Activated CD8-positive, alpha-beta memory T cell treated with anti-CD3 and anti-CD28 coated beads, Interleukin-2, amount 50 U/mL, for 48 hours (primary cell): ENCODE measurements around the gene DLG1.

ENCODE experiments used
- DNase-seq: peaks from one replicate; pipeline ENCODE4 v3.0.0-alpha.2; 2020

The DLG1 gene

DNA sequence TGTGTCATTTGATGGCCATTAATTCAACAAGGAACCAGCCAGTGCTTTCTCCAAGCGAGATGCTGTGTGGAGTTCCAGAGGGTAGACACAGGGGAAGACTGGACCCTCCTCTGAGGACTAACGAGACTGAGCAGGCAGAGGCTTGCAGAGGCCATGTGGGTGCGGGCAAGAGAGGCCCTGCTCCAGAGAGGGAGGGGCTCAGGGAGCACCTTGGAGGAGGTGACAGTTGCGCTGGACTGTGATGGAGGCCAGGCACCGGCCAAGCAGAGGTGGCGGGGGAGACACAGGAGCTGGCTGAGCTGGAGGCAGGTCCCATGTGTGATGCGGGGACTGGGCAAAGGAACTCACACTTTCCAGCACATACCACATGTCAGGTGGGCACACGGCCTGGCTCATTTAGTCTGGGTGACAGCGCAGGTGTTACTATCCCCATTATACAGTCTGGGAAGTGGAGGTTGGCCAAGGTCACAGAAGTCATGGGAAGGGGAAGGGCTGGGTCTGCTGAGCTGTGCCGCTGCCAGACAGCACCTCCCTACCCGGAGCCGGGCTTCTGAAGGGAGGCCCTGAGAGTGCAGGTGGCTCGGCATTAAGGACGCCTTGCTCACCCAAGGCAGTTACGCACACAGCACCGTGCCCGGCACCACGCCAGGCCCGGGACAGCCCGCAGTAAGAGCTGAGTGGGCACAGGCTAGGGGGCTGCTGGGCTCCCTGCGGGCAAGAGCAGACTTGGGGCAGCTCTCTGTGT lies 272.5 kb downstream of the DLG1 start:
- no peak for DNase-seq

DNA sequence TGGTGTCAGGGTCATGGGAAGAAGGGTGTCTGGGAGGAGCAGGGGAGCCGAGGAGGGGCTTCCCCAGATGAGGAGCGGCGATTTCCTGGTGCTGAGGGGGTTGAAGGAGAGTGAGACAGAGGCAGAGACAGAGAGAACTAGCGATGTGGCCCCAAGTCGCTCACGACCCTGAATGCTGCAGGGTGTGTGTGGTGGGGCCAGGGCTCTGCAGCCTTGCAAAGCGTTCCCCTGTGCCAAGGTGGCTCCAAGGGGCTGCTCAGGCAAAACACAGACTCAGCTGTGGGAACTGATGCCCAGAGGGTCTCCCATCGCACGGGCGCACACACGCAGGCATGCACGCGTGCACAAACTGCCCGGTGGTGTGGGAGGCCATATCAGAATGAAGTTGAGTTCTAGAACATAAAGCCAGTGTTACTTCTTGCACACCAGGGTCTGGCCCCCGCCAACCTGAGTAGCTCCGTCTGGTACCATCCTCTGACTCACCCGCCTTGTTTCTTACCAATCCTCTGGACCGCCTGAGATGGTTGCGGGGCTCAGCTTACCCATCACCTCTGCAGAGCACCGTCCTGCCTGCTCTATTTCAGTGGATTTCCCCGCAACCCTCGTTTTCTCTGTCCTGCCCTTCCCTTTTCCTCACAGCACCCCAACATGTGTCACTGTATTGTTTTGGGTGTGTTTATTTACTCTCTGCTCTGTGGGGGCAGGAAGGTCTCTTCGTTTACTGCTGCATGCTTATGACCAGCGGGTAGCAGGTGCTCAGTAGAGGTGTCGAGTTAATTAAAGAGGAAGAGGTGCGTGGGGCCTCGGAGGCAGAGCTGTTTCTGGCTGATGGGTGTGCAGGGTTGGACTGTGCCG lies 273.3 kb downstream of the DLG1 start:
- no peak for DNase-seq

DNA sequence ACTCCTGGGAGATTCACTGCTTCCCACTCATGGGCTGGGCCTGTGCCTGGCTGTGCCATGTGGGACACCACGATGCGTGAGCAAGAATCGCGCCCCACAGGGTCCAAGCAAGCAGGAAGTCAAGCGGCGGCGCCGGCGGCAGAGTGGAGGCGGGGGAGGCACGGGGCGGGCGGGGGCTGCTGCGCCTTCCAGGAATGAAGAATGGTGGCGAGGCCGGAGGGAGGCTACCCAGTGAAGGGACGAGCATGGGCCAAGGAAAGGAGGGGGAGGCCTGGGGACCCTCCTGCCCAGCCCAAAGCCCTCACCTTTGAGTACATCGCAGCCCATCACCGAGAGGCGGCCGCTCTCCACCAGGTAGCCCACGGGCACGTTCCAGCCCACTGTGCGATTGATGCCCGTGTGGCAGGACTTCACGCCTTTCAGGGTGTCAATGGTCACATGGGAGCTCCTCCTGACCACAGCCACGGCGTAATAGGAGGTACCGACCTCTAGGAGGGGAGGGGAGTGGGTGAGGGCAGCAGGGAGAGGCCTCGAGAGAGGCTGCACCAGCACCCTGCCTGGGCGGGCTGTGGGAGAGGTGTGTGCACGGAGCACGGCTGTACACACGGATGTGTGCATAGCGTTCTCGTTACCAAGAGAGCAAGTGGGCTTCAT lies 274.3 kb downstream of the DLG1 start:
- DNase-seq: no peak

DNA sequence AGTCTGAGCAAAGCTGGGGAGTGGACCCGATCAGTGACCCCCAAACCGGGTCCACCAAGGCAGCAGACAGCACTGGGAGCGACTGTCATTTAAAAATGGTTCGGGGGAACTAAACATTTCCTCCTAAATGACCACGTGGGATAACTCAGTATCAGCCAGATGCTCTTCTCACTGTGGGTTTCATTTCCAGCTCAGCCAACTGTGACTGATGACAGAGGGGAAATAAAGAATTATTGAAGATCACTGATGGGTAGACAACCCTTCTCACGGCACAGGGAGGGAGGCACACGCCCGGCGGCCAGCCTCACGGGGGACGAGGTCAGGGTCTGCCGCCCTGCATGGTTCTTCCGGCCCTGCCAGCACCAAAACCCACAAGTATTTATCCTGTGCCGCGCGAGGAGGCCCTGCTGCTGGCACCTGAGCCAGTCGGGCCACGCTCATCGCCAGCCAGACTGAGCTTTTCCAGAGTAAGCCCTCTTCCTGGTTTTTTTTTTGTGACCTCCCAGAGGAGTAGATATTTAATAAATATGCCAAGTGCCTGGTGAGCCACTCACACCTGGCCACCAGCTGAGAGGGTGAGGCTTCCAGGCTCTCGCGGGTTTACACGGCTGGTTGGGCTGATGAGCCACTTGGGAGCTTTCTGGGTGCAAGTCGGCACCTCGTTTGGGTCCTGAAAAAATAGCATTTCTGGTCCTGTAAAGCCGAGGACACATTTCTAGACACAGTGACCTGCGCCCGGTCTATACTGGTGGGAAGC lies 275.0 kb downstream of the DLG1 start:
- no peak for DNase-seq

DNA sequence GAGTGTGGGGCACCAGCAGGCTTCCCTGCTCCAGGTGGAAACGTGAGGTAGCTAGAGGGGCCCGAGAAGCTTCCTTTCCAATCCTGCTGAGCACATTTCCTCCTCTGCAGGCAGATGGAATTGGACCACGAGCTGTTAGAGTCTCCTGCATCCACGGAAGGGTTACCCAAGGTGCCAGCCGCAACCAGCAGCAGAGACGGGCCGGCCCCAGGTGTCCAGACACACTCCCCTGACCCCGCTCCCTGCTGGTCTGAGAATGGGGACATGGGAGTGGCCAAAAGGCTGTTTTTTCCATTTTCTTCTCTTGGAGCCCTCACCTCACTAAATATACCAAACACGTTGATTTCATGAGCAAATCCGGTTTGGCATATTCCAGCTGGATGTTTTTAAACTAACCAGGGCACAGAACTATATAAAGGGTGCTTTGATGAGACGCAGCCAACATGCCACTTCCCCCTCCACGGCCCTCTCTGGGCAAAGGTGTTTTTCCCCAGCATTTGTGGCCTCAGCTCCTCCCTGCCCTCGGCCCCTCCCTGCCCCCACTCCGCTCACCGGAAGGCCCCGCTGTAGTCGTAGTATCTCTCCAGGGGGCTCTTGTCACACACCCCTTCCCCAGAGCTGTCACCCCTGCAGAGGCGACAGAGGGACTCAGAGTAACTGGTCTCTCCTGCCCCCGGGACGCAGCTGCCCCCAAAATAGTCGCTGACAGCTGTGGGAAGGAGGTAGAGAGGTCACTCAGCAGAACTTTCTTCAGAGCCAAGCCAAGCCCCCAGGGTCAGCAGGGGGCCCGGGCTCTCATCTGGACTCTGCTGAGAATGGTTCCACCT lies 275.8 kb downstream of the DLG1 start:
- no peak for DNase-seq

DNA sequence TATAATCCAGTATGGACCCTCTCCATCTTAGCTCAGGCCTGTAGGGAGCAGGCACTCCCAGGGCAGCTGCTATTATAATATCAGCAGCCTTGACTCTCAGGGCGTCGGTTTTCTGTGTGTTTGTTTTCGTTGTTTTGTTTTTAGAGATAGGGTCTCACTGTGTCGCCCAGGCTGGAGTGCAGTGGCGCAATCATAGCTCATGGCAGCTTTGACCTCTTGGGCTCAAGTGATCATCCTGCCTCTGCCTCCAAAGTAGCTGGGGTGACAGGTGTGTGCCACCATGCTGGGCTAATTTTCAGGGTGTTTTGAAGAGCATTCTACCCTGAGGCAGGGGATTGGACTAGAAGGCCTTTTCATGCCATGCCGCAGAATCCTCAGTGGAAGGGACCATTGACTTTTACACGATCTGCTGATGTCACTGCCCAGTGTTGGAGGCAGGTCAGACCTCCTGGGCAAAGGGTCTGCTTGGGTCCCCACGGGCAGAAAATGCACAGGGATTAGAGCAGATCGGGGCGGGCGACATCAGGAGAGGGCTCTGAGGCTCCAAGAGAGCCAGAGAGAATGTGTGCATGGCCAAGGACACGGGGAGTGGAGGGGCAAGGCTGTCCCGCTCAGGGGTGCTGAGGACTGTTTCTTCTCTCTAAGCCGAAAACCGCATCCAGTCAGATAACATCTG lies 276.5 kb downstream of the DLG1 start:
- DNase-seq: no peak

DNA sequence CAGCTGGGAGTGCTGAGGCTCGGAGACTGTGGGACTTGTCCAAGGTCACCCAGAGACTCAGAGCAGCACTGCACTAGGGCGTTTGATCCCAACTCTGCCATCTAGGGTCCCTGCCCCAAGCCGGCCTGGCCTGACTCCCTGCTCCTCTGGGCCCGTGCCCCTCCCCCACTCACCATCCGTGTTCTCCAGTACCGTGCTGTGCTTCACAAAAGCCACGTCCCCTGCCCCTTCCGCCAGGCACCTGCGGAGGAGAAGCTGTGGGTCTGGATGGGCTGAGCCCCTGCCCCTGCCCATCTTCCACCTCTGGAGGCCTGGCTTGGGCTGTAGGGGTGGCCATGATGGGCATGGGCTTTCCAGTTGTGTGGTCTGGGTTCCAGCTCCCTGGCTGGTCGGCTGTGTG lies 277.2 kb downstream of the DLG1 start:
- no peak for DNase-seq

DNA sequence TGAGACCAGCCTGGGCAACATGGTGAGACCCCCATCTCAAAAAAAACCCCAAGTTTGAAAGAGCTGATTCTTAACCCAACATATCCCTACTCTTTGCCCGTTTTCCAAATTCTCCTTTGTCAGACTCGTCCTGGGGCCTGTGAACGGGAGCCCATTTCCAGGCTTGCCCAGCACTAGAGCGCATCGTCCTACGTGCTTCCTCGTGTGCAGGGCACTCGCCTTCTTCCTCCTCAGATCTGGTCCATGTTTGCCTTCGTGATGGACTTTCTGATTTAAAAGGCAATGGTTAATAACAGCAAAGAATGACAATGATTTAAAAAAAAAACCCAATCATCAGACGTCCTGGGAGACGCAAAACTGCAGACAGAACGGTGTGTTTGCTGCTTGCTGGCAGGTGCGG lies 278.9 kb downstream of the DLG1 start:
- no peak for DNase-seq

DNA sequence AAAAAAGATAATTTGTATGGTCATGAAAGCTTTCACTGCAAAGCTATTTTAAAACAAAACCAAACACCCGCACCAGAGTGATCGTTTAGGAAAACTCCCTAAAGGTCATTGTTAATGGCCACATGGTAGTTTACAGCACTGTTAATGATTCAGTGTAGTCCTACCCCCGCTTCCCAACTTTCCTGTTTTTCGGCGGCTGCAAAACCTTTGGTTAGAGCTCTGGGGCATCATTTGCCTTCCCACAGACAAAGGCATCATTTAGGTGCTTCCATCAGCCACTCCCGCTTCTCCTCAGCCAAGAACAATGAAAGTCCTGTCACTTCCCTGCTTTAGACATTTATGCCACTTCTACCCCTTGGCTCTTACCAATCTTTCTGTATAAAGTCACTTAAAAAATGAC lies 279.4 kb downstream of the DLG1 start:
- no peak for DNase-seq

DNA sequence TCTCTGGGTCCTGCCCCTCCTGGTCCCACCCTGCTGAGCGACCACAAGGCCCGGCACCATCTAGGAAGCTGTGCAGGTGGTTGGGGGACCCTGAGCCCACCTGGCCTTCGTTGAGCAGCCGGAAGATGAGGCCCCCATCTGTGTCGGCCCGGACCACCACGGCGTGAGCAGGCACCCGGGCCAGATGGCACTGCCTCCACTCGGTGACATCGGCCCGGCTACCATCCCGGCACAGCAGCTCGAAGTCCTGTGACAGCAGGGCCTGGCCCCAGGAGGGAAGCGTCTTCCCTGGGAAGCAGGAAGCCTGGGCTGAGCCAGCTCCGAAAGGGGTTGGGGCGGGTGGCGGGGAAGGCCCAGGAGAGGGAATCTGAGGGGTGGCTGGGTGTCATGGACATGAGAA lies 281.4 kb downstream of the DLG1 start:
- no peak for DNase-seq

DNA sequence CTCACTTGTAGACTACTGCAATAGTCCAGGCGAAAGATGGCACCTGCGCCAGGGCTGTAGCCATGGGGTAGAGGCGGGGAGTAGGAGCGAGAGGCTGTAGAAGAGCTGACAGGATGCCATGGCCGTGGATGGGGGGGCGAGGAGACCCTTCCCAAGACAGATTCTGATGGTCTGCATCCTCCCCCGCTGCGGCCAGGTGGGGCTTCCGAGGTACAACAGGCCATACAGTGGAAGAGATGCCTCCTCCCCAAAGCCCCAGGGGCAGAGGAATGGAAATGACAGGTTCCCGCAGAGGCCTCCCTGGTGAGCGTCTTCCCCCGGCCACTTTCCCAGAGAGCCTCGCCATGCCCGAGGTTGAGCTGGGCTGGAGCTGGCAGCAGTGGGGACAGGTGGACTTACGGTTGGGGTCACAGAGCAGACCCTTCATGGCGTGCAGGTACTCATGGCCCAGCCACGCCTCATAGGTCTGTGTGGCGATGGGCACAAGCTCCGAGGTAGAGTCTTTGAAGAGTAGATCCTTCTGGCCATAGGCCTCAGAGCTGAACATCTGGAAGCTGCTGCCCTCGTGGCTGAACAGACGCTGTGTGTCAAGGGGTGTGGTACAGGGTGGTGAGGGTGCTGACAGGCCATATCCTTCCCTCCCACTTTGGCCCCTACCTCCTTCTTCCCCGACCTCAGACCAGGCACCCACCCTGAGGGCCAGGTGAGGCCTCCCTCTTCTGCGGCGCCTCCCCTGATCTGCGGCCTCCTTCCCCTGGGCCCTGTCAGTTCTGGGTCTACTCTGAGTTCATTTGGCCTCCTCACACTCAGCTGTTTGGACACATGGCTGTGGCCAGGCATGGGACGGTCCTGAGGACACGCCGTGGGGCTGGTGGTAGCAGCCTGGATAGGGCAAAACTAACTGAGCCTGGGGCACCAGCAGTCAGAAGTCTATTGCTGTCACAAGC lies 282.3 kb downstream of the DLG1 start:
- no peak for DNase-seq

DNA sequence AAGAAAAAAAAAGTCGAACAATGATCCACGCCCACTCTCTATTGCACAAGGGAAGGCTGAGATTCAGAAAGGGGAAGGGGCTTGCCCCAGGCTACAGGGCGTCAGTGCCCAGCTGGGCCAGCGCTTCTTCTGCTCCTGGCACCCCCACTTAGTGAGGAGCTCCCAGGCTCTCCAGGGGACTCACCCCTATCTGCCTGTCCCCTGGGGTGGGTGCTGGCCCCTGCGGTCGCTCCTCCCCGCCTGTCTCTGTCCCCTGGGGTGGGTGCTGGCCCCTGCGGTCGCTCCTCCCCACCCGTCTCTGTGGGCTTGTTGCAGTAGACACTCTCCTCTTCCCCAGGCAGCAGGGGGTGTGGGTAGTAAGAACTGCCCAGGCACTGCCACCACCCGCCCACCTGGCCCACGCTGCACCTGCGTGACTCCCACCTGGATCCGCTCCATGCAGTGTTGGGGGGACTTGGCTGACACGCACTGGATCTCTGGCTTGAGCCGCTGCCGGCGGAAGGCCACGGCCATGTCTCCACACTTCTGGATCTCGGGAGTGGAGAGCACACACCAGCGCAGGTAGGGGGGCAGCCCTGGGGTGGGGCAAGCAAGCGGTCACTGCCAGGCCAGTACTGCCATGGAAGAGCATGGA lies 283.4 kb downstream of the DLG1 start:
- no peak for DNase-seq

DNA sequence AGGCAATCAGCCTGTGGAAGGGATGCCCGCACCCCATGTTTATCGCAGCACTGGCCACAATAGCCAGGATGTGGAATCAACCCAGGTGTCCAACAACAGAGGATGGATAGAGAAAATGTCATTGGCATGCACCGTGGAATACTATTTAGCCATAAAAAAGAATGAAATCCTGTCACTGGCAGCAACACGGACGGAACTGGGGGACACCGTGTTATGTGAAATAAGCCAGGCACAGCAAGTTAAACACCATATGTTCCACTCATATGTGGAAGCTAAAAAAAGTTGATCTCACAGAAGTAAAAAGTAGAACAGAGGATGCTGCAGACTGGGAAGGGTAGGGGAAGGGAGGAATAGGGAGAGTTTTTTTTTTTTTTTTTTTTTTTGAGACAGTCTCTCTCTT lies 284.4 kb downstream of the DLG1 start:
- DNase-seq: no peak

DNA sequence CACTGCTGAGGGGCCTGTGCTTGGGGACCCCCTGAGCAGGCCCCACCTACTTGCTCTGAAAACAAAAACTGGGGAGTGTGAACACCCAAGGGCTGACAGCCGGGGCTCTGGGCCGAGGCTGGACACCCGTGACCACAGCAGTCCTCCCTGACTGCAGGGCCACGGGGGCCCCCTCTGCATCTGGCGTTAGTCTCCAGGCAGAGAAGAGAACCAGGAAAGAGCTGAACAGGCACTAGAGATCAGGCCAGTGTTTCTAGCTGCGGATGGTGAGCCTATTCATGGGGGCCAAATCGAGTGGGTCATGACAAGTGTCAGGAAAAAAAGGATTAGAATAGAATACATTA lies 285.9 kb downstream of the DLG1 start:
- DNase-seq: no peak

DNA sequence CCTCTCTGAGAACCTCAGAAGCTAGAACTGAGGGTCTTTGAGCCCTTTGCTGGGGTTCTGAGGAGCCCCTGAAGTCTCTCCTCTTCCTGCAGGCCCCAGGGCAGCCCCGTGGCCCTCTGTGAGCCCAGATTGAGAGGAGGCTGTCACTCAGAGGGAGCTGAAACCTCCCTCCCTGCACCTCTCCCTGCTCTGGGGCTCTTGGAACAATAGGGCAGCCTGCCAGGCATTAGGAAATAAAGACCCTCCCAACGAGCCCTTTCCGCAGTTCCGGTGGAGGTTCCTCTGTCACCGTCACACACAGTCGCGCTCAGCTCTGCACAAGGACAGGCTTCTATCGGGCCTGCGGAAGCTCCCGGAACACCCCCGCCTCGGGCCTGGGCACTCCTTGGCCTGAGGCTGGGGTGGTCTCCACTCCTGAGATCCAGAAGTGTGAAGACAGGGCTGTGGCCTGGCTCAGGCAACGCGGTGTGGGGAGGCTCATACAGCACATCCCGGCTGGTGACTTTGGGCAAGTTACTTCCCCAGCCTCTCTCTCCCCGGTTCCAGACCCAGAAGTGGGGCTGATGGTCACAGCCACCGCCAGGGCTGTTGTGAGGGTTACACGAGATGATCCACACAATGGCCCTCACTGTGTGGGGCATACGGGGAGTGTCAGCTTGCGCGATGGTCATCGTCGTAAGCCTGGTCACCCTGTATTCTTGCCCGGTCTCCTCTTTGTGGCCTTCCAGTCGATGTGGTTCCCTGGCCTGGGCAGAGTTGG lies 286.5 kb downstream of the DLG1 start:
- no peak for DNase-seq

DNA sequence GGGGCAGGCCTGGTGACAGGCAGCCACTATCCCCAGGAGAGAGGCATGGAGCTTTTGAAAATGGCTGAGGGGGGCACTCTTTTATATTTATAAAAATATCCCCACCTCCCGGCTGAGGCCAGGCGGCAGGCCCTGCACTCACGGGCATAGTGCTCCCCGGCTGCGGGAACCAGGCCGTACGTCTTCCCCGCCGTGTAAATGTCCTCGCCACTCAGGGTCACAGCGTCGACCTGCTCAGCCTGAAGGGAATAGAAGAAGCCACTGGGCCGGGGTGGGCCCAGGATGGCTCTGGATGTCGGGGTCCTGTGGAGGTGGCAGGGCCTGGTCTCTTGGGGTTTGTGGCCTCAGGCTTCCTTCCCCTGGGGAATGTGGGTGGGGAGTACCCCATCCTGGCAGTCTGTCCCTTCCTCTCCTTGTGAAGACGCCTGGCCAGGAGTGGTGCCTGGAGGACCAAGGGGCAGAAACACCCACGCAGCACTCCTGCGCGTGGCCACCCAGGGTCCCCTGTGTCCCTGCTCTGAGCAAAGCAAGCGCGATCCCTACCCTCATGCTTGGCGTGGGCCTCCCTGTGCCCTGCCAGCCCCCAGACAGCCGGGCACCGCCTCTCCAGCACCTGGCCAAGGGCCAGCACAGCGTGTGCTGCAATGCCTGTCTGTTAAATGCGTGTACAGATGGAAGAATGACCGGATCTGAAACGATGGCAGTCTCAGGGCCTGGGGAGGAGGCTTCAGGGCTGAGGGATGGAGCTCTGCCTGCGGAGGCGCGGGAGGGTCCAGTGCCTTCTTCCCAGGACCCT lies 287.7 kb downstream of the DLG1 start:
- DNase-seq: no peak

DNA sequence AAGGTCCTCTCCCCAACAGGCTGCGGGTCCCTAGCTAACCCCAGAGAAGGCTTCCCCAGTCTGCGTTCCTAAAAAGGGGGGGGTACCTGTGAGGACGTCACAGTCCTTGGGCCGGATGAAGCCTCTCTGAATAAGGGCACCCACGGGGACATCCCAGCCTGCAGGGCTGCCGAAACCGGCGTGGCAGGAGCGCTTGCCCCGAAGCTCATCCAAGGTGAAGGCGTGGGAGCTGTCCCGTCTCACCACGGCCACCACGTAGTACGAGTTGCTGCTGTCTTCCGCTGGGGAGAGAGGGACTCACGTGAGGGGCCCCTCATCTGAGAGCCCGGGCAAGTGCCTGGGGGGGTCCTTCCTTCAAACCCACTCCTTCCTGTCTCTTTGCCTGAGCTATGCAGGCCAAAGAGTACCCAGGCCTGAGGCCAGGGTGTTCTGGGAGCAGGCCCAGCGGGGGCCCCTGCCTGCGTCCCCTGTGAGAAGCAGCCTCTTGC lies 288.8 kb downstream of the DLG1 start:
- DNase-seq: no peak
